Stimulated activated CD4-positive, alpha-beta T cell treated with anti-CD3 and anti-CD28 coated beads, Interleukin-1b, Interleukin-23, amount 100 ng/mL, for 1 hour (primary cell): ENCODE measurements around the gene SEC61G.

Experiments used
- DNase-seq, 2 donors: peaks; one replicate each; pipeline ENCODE4 v3.0.0-alpha.2; 2020; ENCODE audit warnings: low read depth in 2 of 2

SEC61G gene

DNA sequence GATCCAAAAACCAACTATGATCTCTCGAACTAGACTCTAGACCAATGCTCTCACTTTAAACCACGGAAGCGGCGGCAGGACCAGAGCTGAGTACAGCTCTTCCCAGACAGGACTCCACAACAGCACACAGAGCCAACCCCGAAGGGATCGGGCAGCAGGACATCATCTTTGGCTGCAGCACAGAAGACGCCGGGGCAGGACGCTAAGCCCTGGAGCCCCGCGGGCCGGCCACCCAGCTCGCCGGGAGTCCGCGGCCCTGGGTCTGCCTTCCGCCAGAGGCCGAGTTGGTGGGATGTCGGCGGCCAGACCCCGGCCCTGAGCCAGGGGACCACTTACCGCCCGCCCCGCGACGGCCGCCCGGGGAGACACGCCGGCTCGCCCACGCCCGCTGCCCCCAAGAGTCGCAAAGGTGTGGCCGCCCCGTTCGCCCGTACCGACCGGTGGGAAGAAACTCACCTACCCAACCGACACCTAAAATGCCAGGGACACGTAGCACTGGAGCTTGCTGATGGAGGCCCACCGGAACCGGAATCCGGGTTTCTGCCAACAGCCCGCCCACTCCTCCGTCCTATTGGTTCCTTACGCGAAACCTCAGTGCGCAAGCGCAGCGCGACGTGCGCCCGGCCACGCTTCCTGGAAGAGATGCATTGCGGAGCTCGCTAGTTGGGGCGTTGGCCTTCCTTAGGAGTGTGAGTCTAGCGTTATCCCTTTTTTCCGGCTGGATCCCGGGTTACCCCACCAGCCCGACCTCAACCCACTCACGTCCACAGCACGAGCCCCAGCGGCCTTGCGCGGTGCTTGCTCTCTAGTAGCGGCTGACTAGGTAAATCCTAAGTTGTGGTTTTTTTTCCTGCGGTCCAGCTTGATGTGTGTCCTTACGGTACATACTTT is at the start of gene SEC61G:
TSS of gene SEC61G (minus strand) at position 510 of the 891 bp plus-strand sequence. CDS start 1,623 bp downstream, outside the sequence.
- peak; percentile 86 to 87 for DNase-seq

DNA sequence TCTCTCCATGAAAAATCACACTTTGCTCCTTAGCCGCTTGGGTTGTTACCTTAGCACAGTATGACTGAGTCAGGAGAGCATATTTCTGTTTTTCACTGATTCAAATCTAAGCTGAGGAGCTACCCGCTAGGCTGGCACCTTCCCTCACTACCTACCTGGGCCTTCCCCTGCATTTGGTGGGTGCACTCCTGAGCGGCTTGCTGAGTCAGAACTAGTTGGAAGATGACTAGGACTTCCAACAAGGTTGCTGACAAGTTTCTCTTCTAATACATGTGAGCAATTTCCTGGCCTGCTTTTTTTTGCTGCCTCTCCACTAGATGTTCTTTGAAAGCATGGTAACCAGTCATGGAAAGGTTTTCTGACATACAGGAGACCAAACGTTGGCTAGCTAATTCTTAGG is 43.8 kb upstream of the SEC61G start:
- DNase-seq = no peak

DNA sequence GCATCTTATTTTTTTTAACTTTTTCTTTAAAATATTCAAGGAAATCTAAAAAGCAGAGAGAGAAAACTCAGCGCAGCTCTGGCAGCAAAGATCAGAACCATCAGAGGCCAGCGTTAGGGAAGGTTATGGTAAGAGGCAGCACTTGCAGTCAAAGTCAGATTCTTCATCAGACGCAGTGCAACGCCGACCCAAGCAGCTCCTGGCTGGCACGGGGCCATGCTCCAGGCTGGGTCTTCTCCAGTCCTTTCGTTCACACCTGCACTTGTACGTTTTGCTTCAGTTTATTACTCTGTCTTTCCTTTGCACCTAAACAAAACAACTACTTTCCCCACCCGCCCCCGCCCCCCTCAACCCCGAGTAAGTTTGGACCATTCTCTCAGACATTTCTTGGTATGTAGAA is 43.1 kb upstream of the SEC61G start:
- DNase-seq = no peak

GRCh38 chr7:54799792-54800191 is 40.8 kb upstream of the SEC61G start:
- no peak for DNase-seq

DNA sequence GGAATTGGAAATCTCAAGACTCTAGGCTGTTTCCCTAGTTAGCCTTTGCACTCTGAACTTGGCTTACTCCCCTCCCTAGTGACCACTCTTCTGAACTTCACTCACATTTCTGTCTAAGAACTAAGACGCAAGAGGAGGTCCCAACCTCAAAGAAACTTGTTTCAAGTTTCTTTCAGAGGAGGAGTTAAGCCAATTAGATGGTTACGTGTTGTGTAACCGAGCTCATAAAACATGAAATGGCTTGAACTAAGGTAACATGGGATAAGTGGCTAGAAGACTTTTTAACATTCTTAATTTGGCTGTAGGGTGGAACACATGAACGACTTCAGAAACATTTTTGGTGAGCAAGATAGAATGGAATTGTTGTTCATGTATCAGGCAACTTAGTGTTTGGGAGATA is 39.5 kb upstream of the SEC61G start:
- DNase-seq = no peak

DNA sequence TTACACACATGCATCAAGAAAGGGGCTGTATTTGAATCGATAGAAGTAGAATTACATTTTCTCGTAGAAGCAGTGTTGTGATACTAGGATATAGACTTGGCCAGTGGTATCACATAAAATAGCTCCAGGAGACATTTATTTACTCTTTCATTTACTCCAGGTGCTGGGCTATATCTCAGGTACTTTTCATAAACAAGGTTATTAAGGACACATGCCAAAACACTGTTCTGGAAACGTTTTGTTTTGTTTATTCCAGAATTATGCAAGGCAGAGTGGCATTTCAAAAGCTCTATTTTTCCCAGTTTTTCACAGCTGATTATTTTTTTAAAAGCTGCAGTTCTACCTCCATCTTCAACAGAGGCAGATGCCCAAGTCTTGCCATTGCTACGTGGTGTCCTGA is 37.8 kb upstream of the SEC61G start:
- no peak for DNase-seq

DNA sequence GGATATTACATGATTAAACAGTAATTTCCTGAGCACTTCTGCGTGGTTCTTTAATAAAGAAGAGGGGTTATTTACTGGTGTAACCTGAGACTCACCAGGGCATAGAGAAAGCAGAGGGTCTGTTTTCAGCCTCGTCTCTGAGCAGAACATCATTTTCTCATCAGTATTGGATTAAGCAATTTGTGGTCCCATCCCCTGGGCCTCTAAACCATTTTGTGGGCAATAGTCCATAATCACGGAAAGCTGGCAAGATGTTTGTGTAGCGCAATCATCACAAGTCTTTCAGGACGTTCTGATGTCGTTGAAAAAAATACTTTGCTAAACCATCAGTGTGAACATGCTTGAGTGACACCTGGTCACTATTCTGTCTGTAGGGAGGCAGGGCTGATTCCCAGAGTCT is 37.1 kb upstream of the SEC61G start:
- DNase-seq = no peak

GRCh38 chr7:54792383-54792782 is 33.4 kb upstream of the SEC61G start:
- DNase-seq = no peak

- DNase-seq = no peak
These were observed 29.7 kb upstream of the SEC61G start for GRCh38 chr7:54788664-54789063.

- DNase-seq = no peak
These were observed 26.2 kb upstream of the SEC61G start for GRCh38 chr7:54785261-54785660.

GRCh38 chr7:54783952-54784351 is 24.9 kb upstream of the SEC61G start:
- DNase-seq = no peak

- DNase-seq = no peak
These were observed 23.8 kb upstream of the SEC61G start for GRCh38 chr7:54782829-54783228.

- DNase-seq = no peak
These were observed 23.3 kb upstream of the SEC61G start for GRCh38 chr7:54782314-54782713.

GRCh38 chr7:54781134-54781920 is 22.3 kb upstream of the SEC61G start:
- no peak for DNase-seq

- DNase-seq = no peak
These were observed 21.5 kb upstream of the SEC61G start for GRCh38 chr7:54780490-54780889.

GRCh38 chr7:54778696-54779540 is 19.9 kb upstream of the SEC61G start:
- DNase-seq = no peak

DNA sequence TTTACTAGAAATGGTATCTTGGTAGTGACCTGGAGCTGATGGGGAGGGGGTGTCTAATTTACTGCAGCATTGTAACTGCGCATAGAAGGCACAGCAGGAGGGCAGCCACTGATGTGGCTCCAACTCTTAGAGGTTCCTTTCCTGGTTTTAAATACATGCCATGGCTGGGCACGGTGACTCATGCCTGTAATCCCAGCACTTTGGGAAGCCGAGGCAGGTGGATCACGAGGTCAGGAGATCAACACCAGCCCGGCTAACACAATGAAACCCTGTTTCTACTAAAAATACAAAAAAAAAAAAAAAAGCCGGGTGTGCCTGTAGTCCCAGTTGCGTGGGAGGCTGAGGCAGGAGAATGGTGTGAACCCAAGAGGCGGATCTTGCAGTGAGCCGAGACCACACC is 19.2 kb upstream of the SEC61G start:
- DNase-seq = no peak

DNA sequence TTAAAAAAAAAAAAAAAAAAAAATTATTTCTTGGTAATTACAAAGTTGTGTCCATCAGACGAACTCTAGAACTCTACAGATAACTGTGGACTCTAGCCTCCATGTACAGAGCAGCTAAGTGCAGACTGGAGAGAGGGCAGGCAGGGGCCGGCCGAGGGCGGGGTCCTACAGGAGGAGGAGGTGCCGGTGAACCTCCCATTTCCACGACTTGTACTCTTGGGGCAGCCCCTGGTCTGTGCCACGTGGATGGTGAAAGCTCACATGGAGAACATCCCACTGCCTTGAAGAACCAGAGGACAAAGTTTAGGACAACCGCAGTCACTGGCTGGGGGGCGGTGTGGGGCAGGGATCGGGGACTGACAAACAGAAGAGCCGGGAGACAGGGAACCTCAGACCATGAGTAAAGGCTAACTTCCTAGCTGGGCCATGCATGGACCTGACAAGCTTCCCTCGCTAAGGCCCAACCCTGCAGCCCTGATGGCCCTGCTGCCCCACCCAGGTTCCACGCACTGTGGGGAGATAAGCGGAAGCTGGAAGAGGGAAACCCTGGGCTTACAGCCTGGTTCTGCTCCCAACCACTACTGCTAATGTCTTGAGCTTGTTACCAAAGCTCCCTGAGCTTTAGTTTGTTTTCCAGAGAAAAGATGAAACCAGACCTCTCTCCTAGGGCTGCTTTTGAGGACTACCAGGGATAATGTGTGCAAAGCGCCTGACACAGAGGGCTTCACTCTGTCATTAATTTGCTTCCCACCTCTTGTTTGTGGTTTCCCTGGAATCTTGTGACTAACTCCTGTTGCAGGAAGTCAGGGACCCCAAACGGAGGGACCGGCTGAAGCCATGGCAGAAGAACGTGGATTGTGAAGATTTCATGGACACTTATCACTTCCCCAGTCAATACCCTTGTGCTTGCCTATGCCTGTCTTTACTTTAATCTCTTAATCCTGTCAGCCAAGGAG is 16.1 kb upstream of the SEC61G start:
- no peak for DNase-seq

DNA sequence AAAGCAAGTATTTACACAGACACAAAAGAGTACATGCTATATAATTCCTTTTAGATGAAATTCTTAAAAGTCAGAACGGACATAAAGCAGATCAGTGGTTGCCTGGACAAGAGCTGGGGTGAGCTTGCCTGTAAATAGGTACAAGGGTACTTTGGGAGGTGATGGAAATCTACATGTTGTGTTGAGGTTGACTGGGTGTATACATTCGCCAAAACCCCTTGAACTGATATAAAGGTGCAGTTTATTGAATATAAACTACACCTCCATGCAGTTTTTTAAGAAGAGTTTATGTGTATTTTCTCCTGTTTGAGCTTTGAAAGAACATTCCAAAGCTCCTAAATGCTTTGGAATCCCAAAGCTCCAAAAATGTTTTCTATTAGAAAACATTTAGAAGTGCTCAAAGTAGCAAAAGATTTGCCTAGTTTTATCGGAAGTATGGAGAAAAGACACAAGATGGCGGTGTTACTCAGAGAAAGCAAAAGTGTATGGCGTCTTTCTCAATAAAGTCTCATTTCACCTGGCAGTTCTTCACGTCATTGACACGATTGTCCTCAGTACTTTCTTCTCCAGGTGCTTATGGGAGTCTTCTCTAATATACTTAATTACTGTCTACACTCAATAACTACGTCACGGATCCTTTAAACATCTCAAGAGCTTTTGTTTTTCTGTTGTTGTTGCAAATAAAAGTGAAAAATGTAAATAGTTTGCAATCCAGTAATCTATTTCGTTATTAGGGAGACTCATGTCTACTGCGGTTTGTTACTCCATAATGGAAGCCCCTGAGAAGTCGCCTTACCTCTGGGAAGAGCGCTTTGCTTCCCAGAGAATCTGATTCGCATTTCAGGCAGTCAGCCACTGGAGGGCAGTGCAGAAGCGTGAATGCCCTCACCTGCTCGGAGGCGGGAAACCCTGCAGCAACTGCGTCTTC is 14.7 kb upstream of the SEC61G start:
- peak; percentile 12 to 40 for DNase-seq

- DNase-seq = no peak
These were observed 10.2 kb upstream of the SEC61G start for GRCh38 chr7:54769203-54769602.
